Heart left ventricle (tissue), 16 donors: ENCODE data around the gene ANAPC5. TPM values are rescaled to one million over a fixed set of nuclear protein-coding genes. Genes with fewer than 3 reads are reported as not detected.
A peak's percentile ranks its signal among the peaks of the same experiment; 100 is the strongest.

ENCODE experiments used
- ATAC-seq, 4 donors: fragments of 200-7000 bp; cut with Tn5 transposase; one replicate each; pipeline ENCODE4 v1.9.1; 2020 to 2022; ENCODE audit warnings: moderate library complexity in 4 of 4, mild to moderate bottlenecking in 3 of 4, moderate number of reproducible peaks in 1 of 4
- DNase-seq, 5 donors: peaks; one replicate each; pipeline ENCODE4 v3.0.0-alpha.2; 2020
- H3K27ac ChIP-seq, 12 donors: fragments of 200-600 bp; sonication (generic) in 4 of 12; one replicate each; pipeline versions ENCODE4 v1.5.0 to v1.8.0; 2016 to 2022; ENCODE audit warnings: mild to moderate bottlenecking in 2 of 12
- H3K27me3 ChIP-seq, 9 donors: fragments of 200-600 bp; sonication (generic) in 2 of 9; one replicate each; pipeline versions ENCODE4 v1.5.1 to v1.8.0; 2016 to 2022; ENCODE audit warnings: mild to moderate bottlenecking in 3 of 9
- H3K36me3 ChIP-seq, 9 donors: fragments of 200-600 bp; sonication (generic) in 2 of 9; one replicate each; pipeline versions ENCODE4 v1.5.0 to v1.8.0; 2018 to 2022; ENCODE audit warnings: mild to moderate bottlenecking in 2 of 9
- H3K4me1 ChIP-seq, 12 donors: fragments of 200-600 bp; sonication (generic) in 4 of 12; one replicate each; pipeline versions ENCODE4 v1.5.0 to v1.8.0; 2016 to 2022; ENCODE audit warnings: mild to moderate bottlenecking in 3 of 12
- H3K4me3 ChIP-seq, 12 donors: fragments of 200-600 bp; sonication (generic) in 4 of 12; one replicate each; pipeline versions ENCODE4 v1.5.0 to v1.8.0; 2017 to 2022; ENCODE audit warnings: mild to moderate bottlenecking in 9 of 12, moderate library complexity in 4 of 12
- H3K9me3 ChIP-seq, 12 donors: fragments of 200-600 bp; sonication (generic) in 4 of 12; one replicate each; pipeline versions ENCODE4 v1.5.0 to v1.8.0; 2016 to 2022; ENCODE audit warnings: mild to moderate bottlenecking in 1 of 12
- CTCF ChIP-seq, 12 donors: fragments of 200-600 bp; sonication (generic) in 4 of 12; IDR thresholded peaks; one replicate each; pipeline versions ENCODE4 v1.5.0 to v1.8.0; 2018 to 2022; ENCODE audit warnings: antibody characterized with exemption in 12 of 12, mild to moderate bottlenecking in 5 of 12
- POLR2A ChIP-seq, 2 donors: fragments of 450-650 bp; IDR thresholded peaks; one replicate each; pipeline ENCODE4 v1.6.1; 2017; ENCODE audit warnings: antibody characterized with exemption in 2 of 2, mild to moderate bottlenecking in 2 of 2, moderate library complexity in 2 of 2
- WGBS, 4 donors: extraction: QIAGEN DNeasy Blood & Tissue Kit in 2 of 4; methylation state at CpG; one replicate each; pipeline versions ENCODE4 v1.1.5 to v1.1.7; 2013 to 2018; 5-methylcytosine and 5-hydroxymethylcytosine counted together
- intact Hi-C, 10 donors: fragments of 100-400 bp; cut with DNase I; formaldehyde crosslinking; loops; one replicate each; pipeline versions ENCODE4 v1.11.1 to v1.14.2; 2022
- polyA plus RNA-seq, 2 donors: library from polyadenylated mRNA; stranded (reverse); fragments of 200-250 nt; gene quantifications; one replicate each; pipeline ENCODE4 v1.2.3, GENCODE V29; 2013
- total RNA-seq, 9 donors: library from RNA; depleted of rRNA in 2 of 9; stranded (reverse); fragments of >200 nt in 2 of 9; fragmentation: NEBNext Ultra II Directional in 3 of 9; extraction: Animal tissue kit (Norgen Biotek cat#: 25700) in 3 of 9; gene quantifications; one replicate each; pipeline versions ENCODE4 v1.1.0 to v1.2.4, GENCODE V29; 2016 to 2023
- donor health status: ischemic (EF 13 %, LVEDD 7.1; RV severe dilation, severe dysfunction).
- donor health status: healthy with polysubstance abuse.
- donor health status: DM: no; HTN: yes; CAD: no.
- donor health status: DM: no; HTN: no; CAD: no.
- donor health status: ischemic (EF 25% LVEDD 6.9; RV normal size, moderate dysfunction).
- donor health status: ischemic (EF 25% LVEDD 5.7; RV mildly dilated, moderate dysfunction).
- donor health status: healthy.
- donor health status: DM: yes; HTN: yes; CAD: no.
- donor health status: ischemic (EF 35%, LVEDD 5.7; RV mildly dilated, moderate dysfunction).
- donor health status: nonischemic (EF 11% LVEDD 7.7; RV severe dilation, severe dysfunction).
- donor health status: DM: yes; HTN: yes; CAD: no.
- donor health status: PGD.
- donor health status: ischemic (EF 29% LVEDD 5.4; RV normal size, mild dysfunction).
- donor health status: nonischemic (EF 23%, LVEDD 6.1; RV moderate dilation, normal function).

ANAPC5 gene
- total and polyA plus RNA-seq, 11 donors, result 55.0 to 81.7 (median 59.1) TPM

- Histone ChIP-seq H3K9me3 (no peaks in the 10 kb centered on the region), H3K27me3 (no peaks in the 10 kb centered on the region), H3K36me3 (peaks cover 0 to 24% (median 15%) of the 10 kb centered on the region in 9 donors), H3K4me3 (peak overlapping the region; percentile 70 to 100 (median 97)), H3K4me1 (peaks cover 0 to 61% (median 27%) of the 10 kb centered on the region in 12 donors), H3K27ac (peak overlapping the region in 6 of 12 donors; percentile 80 to 95 (median 91))
- 41 to 43% (median 42%) methylated on average over 7 of the region's 7 CpGs for WGBS, 4 donors
- no peak for ATAC-seq
- TF ChIP-seq CTCF (IDR thresholded peaks at IDR 0.05) (no peak), POLR2A (IDR thresholded peaks at IDR 0.05) (no peak)
- no peak for DNase-seq
- intact Hi-C loops, result no loop called here
Measured at GRCh38 chr12:121295116-121295745, 57.0 kb downstream of the ANAPC5 start.

GRCh38 chr12:121294151-121294889, 57.9 kb downstream of the ANAPC5 start:
- H3K9me3 ChIP-seq, result no peaks in the 10 kb centered on the region
- intact Hi-C loops, result no loop called here
- TF ChIP-seq CTCF (IDR thresholded peaks at IDR 0.05) (no peak), POLR2A (IDR thresholded peaks at IDR 0.05) (no peak)
- peaks cover 0 to 70% (median 35%) of the 10 kb centered on the region in 12 donors for H3K4me1 ChIP-seq
- H3K4me3 ChIP-seq, result peak overlapping the region in 3 of 12 donors; percentile 88 to 100 (median 99)
- H3K36me3 ChIP-seq, result peaks cover 0 to 24% (median 15%) of the 10 kb centered on the region in 9 donors
- WGBS, 4 donors, result 72 to 83% (median 78%) methylated on average over 10 of the region's 10 CpGs
- ATAC-seq (no peak), DNase-seq (no peak)
- H3K27me3 ChIP-seq, result no peaks in the 10 kb centered on the region
- no peak overlapping the region for H3K27ac ChIP-seq

- intact Hi-C loops, result no loop called here
- DNase-seq, result no peak
- H3K36me3 ChIP-seq, result peaks cover 0 to 24% (median 15%) of the 10 kb centered on the region in 9 donors
- no peaks in the 10 kb centered on the region for H3K27me3 ChIP-seq
- no peaks in the 10 kb centered on the region for H3K9me3 ChIP-seq
- H3K4me1 ChIP-seq, result peaks cover 0 to 77% (median 40%) of the 10 kb centered on the region in 12 donors
- WGBS, 4 donors, result 85 to 91% (median 88%) methylated on average over 4 of the region's 4 CpGs
- H3K27ac ChIP-seq, result no peak overlapping the region
- TF ChIP-seq CTCF (IDR thresholded peaks at IDR 0.05) (no peak), POLR2A (IDR thresholded peaks at IDR 0.05) (no peak)
- no peak overlapping the region for H3K4me3 ChIP-seq
- no peak for ATAC-seq
Measured at GRCh38 chr12:121293603-121294002, 58.6 kb downstream of the ANAPC5 start.

GRCh38 chr12:121290410-121290809, 61.8 kb downstream of the ANAPC5 start:
- 97 to 99% (median 98%) methylated on average over 5 of the region's 5 CpGs for WGBS, 4 donors
- peaks cover 0 to 85% (median 30%) of the 10 kb centered on the region in 12 donors for H3K4me1 ChIP-seq

More at GRCh38 chr12:121290410-121290809, 61.8 kb downstream of the ANAPC5 start:
- peaks cover 0 to 24% (median 15%) of the 10 kb centered on the region in 9 donors for H3K36me3 ChIP-seq
- H3K9me3 ChIP-seq, result no peaks in the 10 kb centered on the region
- H3K27ac ChIP-seq, result peak overlapping the region in 3 of 12 donors; percentile 0 to 47 (median 3)
- H3K27me3 ChIP-seq, result no peaks in the 10 kb centered on the region
- H3K4me3 ChIP-seq, result no peak overlapping the region
- TF ChIP-seq CTCF (IDR thresholded peaks at IDR 0.05) (no peak), POLR2A (IDR thresholded peaks at IDR 0.05) (no peak)
- intact Hi-C loops, result no loop called here
- ATAC-seq (no peak), DNase-seq (no peak)
